HepG2 (cell line): Measurements from ENCODE around the gene APRT. TPM values are rescaled to one million over a fixed set of nuclear protein-coding genes. Genes with fewer than 3 reads are reported as not detected.
A peak's percentile ranks its signal among the peaks of the same experiment; 100 is the strongest.

Experiments used
- BHLHE40 ChIP-seq: IDR thresholded peaks from 2 replicates; pipeline ENCODE4 v1.6.1; 2011; ENCODE audit warnings: low read length, improper control_type of control experiment
- FOXJ3 ChIP-seq: sonication (generic); formaldehyde crosslinking; IDR thresholded peaks from 2 replicates; pipeline ENCODE4 v1.4.0; 2020; ENCODE audit warnings: missing genetic modification reagents, mild to moderate bottlenecking, borderline replicate concordance
- ISL2 ChIP-seq: sonication (generic); formaldehyde crosslinking; IDR thresholded peaks from 2 replicates; pipeline ENCODE4 v1.5.0; 2020; ENCODE audit warnings: missing genetic modification reagents
- MEIS1 ChIP-seq: sonication (generic); formaldehyde crosslinking; IDR thresholded peaks from 2 replicates; pipeline ENCODE4 v1.9.0; 2021; ENCODE audit warnings: mild to moderate bottlenecking, missing genetic modification reagents, moderate library complexity, borderline replicate concordance
- NCOA5 ChIP-seq: sonication (generic); formaldehyde crosslinking; IDR thresholded peaks from 2 replicates; pipeline ENCODE4 v1.4.0; 2020; ENCODE audit warnings: missing genetic modification reagents
- SMARCC2 ChIP-seq: fragments of 450-650 bp; IDR thresholded peaks from 2 replicates; pipeline ENCODE4 v1.6.1; 2017; ENCODE audit warnings: antibody characterized with exemption, mild to moderate bottlenecking
- ZBTB44 ChIP-seq: sonication (generic); formaldehyde crosslinking; IDR thresholded peaks from 2 replicates; pipeline ENCODE4 v1.4.0; 2020; ENCODE audit warnings: missing genetic modification reagents
- ZHX1 ChIP-seq: sonication (generic); formaldehyde crosslinking; IDR thresholded peaks from 2 replicates; pipeline ENCODE4 v1.8.1; 2022; ENCODE audit warnings: low read depth, mild to moderate bottlenecking, missing genetic modification reagents
- ZNF446 ChIP-seq: sonication (generic); formaldehyde crosslinking; IDR thresholded peaks from 2 replicates; pipeline ENCODE4 v1.5.0; 2020; ENCODE audit warnings: mild to moderate bottlenecking, missing genetic modification reagents
- ZNF460 ChIP-seq: sonication (generic); formaldehyde crosslinking; IDR thresholded peaks from 2 replicates; pipeline ENCODE4 v1.5.1; 2020; ENCODE audit warnings: missing genetic modification reagents, mild to moderate bottlenecking, borderline replicate concordance
- ZNF552 ChIP-seq: sonication (generic); formaldehyde crosslinking; IDR thresholded peaks from 2 replicates; pipeline ENCODE4 v1.9.0; 2022; ENCODE audit warnings: missing genetic modification reagents, mild to moderate bottlenecking, borderline replicate concordance
- ZNF558 ChIP-seq: sonication (generic); formaldehyde crosslinking; IDR thresholded peaks from 2 replicates; pipeline ENCODE4 v1.9.0; 2022; ENCODE audit warnings: mild to moderate bottlenecking, missing genetic modification reagents, borderline replicate concordance
- ZNF720 ChIP-seq: sonication (generic); formaldehyde crosslinking; IDR thresholded peaks from 2 replicates; pipeline ENCODE4 v1.4.0; 2020; ENCODE audit warnings: missing genetic modification reagents
- ZNF768 ChIP-seq: sonication (generic); formaldehyde crosslinking; IDR thresholded peaks from 2 replicates; pipeline ENCODE4 v1.4.0; 2020; ENCODE audit warnings: missing genetic modification reagents
- ZNF773 ChIP-seq: sonication (generic); formaldehyde crosslinking; IDR thresholded peaks from 2 replicates; pipeline ENCODE4 v1.4.0; 2020; ENCODE audit warnings: missing genetic modification reagents, borderline replicate concordance
- ZSCAN22 ChIP-seq: sonication (generic); formaldehyde crosslinking; IDR thresholded peaks from 2 replicates; pipeline ENCODE4 v1.4.0; 2020; ENCODE audit warnings: mild to moderate bottlenecking, missing genetic modification reagents
- polyA plus RNA-seq, 8 experiments: library from polyadenylated mRNA; depleted of rRNA in 3 of 8; stranded (reverse) in 7 of 8; unstranded in 1 of 8; fragments of >200 nt; fragmentation: Illumina TruSeq in 4 of 8; extraction: Trizol in 4 of 8; gene quantifications; 2 replicates each; pipeline versions ENCODE4 v1.2.1 to v1.2.3, GENCODE V29; 2011 to 2016; ENCODE audit warnings: low read depth in 4 of 8, missing spikeins in 1 of 8, mixed read lengths in 1 of 8; ENCODE audit not compliant: insufficient read depth in 1 of 8
- total RNA-seq, 5 experiments: library from RNA; depleted of rRNA; stranded (reverse); fragments of >200 nt; fragmentation: Illumina TruSeq; extraction: Trizol; gene quantifications; 2 replicates each; pipeline ENCODE4 v1.2.3, GENCODE V29; 2016; ENCODE audit warnings: low read depth in 1 of 5
- TF ChIP-seq, protein P1 (sequence below): IDR thresholded peaks from 2 replicates; pipeline ENCODE4 v1.6.1; 2016; ENCODE audit warnings: low read depth
- TF ChIP-seq, protein P2 (sequence below): sonication (generic); formaldehyde crosslinking; IDR thresholded peaks from 2 replicates; pipeline ENCODE4 v1.4.0; 2020; ENCODE audit warnings: mild to moderate bottlenecking, missing genetic modification reagents

APRT gene
- total and polyA plus RNA-seq, 2 of the 13 experiments (the other 11 are each of a cell fraction or from before 2014, with no cell fraction given), result 155 to 242 TPM

- TF ChIP-seq MEIS1 (CRISPR knock-in tag) (no peak; the same call in 1 of the 2 replicates), ZNF558 (no peak; the same call in 1 of the 2 replicates), NCOA5 (CRISPR knock-in tag) (no peak), FOXJ3 (CRISPR knock-in tag) (0 out of 2 replicates have a peak, but pooled peaks have one; percentile 38), ZNF773 (CRISPR knock-in tag) (peak; percentile 85; the same call in 1 of the 2 replicates), ZNF720 (no peak), ZHX1 (0 out of 2 replicates have a peak, but pooled peaks have one; percentile 70), ZNF460 (CRISPR knock-in tag) (no peak), ZNF446 (CRISPR knock-in tag) (peak; percentile 71; the same call in 1 of the 2 replicates), ZSCAN22 (CRISPR knock-in tag) (no peak), ZBTB44 (peak; percentile 67; the same call in 1 of the 2 replicates), BHLHE40 (peak; percentile 97), SMARCC2 (no peak), ISL2 (CRISPR knock-in tag) (peak; percentile 37; the same call in 1 of the 2 replicates), ZNF552 (CRISPR knock-in tag) (no peak), ZNF768 (peak; percentile 60; the same call in 1 of the 2 replicates)
- TF ChIP-seq, protein P1, sequence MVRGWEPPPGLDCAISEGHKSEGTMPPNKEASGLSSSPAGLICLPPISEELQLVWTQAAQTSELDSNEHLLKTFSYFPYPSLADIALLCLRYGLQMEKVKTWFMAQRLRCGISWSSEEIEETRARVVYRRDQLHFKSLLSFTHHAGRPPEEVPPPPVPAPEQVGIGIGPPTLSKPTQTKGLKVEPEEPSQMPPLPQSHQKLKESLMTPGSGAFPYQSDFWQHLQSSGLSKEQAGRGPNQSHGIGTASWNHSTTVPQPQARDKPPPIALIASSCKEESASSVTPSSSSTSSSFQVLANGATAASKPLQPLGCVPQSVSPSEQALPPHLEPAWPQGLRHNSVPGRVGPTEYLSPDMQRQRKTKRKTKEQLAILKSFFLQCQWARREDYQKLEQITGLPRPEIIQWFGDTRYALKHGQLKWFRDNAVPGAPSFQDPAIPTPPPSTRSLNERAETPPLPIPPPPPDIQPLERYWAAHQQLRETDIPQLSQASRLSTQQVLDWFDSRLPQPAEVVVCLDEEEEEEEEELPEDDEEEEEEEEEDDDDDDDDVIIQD (CRISPR knock-in tag), result no peak
- TF ChIP-seq, protein P2, sequence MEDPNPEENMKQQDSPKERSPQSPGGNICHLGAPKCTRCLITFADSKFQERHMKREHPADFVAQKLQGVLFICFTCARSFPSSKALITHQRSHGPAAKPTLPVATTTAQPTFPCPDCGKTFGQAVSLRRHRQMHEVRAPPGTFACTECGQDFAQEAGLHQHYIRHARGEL, result 0 out of 2 replicates have a peak, but pooled peaks have one; percentile 75
Observed at GRCh38 chr16:88856828-88857727, 45.4 kb upstream of the APRT start, which contains the start of the genes GALNS and TRAPPC2L (continued).
